ENCODE data around the gene GAK.

GRCh38 chr4:821181-821591, 110.9 kb downstream of the GAK start:
- TF ChIP-seq EZH2 (IDR thresholded peaks at IDR 0.05; ENCODE audit: borderline replicate concordance) = no peak
- TF ChIP-seq CTCF (IDR thresholded peaks at IDR 0.05; ENCODE audit: poor library complexity) = no peak

All from hepatocyte (in vitro differentiated cells).